Kidney tubule cell (primary cell): ENCODE measurements around the gene SUDS3.
"Not testable (repeated sequence)": the region's sequence is repeated elsewhere in the genome, so short reads cannot be mapped to it uniquely, and the experiment has no call there.

Source experiments
- DNase-seq: peaks from one replicate; pipeline ENCODE4 v3.0.0-alpha.2; 2018; ENCODE audit warnings: low spot score

Gene SUDS3

GRCh38 chr12:118398524-118398923 is 22.2 kb downstream of the SUDS3 start:
- DNase-seq: no peak

- no peak for DNase-seq
These were observed 22.6 kb downstream of the SUDS3 start for GRCh38 chr12:118398940-118399339.

GRCh38 chr12:118402251-118402650 is 25.9 kb downstream of the SUDS3 start:
- DNase-seq: peak; percentile 81

GRCh38 chr12:118404876-118405521 is 28.6 kb downstream of the SUDS3 start:
- DNase-seq: peak; percentile 61

GRCh38 chr12:118408241-118408640 is 31.9 kb downstream of the SUDS3 start:
- not testable (repeated sequence) for DNase-seq

GRCh38 chr12:118409834-118410233 is 33.5 kb downstream of the SUDS3 start:
- DNase-seq: no peak

GRCh38 chr12:118417942-118418341 is 41.6 kb downstream of the SUDS3 start:
- DNase-seq: no peak

- DNase-seq: peak; percentile 69
These were observed 42.2 kb downstream of the SUDS3 start for GRCh38 chr12:118418385-118419057.

- DNase-seq: no peak
These were observed 44.3 kb downstream of the SUDS3 start for GRCh38 chr12:118420673-118421072.

- DNase-seq: no peak
These were observed 48.5 kb downstream of the SUDS3 start for GRCh38 chr12:118424884-118425283.

- no peak for DNase-seq
These were observed 49.0 kb downstream of the SUDS3 start for GRCh38 chr12:118425364-118425763.

- no peak for DNase-seq
These were observed 51.5 kb downstream of the SUDS3 start for GRCh38 chr12:118427819-118428218.

GRCh38 chr12:118428643-118429042 is 52.3 kb downstream of the SUDS3 start:
- DNase-seq: no peak

- no peak for DNase-seq
These were observed 53.5 kb downstream of the SUDS3 start for GRCh38 chr12:118429688-118430383.

- DNase-seq: no peak
These were observed 54.2 kb downstream of the SUDS3 start for GRCh38 chr12:118430516-118430915.

- DNase-seq: no peak
These were observed 56.6 kb downstream of the SUDS3 start for GRCh38 chr12:118432812-118433545.

- no peak for DNase-seq
These were observed 59.8 kb downstream of the SUDS3 start for GRCh38 chr12:118436002-118436730.

- peak; percentile 9 for DNase-seq
These were observed 60.6 kb downstream of the SUDS3 start for GRCh38 chr12:118436986-118437385.

GRCh38 chr12:118439068-118439467 is 62.7 kb downstream of the SUDS3 start:
- no peak for DNase-seq

GRCh38 chr12:118446247-118446646 is 69.9 kb downstream of the SUDS3 start:
- DNase-seq: no peak

- no peak for DNase-seq
These were observed 70.8 kb downstream of the SUDS3 start for GRCh38 chr12:118447181-118447580.

GRCh38 chr12:118448341-118448740 is 72.0 kb downstream of the SUDS3 start:
- no peak for DNase-seq
